Measurements from ENCODE around the gene DNTT.

GRCh38 chr10:96379758-96380157 is 75.5 kb downstream of the DNTT start:
- TF ChIP-seq POLR2A (IDR thresholded peaks at IDR 0.05; ENCODE audit: low read length): no peak
- TF ChIP-seq GATA1 (IDR thresholded peaks at IDR 0.05; ENCODE audit: low read depth, low read length): no peak
